Skeletal muscle cell (primary cell): Measurements from ENCODE around the gene OTOGL.

ENCODE experiments used
- DNase-seq: peaks from one replicate; pipeline ENCODE4 v3.0.0-alpha.2; 2010; ENCODE audit warnings: low read depth
- H3K4me3 ChIP-seq: 2 replicates; pipeline ENCODE4 v1.5.1; 2011; ENCODE audit warnings: low read depth, mild to moderate bottlenecking, control low read depth, low read length, moderate library complexity

OTOGL gene

DNA sequence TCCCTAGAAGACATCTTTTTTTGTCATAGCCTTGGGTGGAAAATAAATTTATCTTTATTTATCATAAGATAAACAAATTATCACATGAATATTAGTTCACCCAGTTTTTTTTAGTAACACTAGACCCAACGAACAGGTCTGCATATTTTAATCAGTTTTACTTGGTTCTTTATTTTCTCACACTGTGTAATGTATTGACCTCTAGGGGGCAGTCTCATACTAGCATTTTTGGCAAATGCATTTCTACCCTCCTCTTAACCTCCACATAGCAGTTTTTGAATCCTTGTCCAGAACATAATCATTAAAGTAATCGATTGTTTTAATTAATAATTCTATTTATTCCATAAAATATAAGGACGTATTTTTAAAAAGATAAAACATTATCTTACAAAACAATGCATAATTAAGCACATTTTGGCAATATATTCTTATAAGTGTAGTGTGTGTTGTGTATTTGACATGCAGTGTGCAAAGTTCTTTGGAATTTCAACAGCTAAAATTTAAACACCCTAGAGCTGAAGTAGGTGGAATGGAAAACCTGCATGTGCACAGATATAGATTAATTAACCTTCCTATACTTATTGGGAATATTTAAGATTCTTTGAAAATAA lies 313.1 kb downstream of the OTOGL start:
- DNase-seq: peak; percentile 6
- H3K4me3 ChIP-seq: no peak overlapping the region

- H3K4me3 ChIP-seq: no peak overlapping the region
- DNase-seq: no peak
Observed at GRCh38 chr12:80413462-80413861, 314.1 kb downstream of the OTOGL start.

DNA sequence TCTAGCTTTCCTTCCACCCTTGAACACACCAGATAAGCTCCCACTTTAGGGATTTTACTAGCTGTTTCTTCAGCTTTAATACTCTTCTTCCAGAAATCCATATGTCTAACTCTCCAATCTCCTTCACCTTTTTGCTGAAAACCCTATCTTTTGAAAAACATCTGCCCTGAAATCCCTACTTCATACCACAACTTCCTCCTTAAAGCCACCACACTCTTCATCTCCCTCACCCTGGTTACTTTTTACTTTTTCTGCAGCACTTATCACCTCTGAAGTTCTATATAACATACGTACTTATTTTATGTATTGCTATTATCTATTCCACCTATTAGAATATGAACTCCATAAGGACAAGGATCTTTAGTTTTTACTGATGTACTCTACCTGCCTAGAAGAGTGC lies 316.1 kb downstream of the OTOGL start:
- H3K4me3 ChIP-seq: no peak overlapping the region
- DNase-seq: no peak

- no peak for DNase-seq
- H3K4me3 ChIP-seq: no peak overlapping the region
Observed at GRCh38 chr12:80419644-80420043, 320.3 kb downstream of the OTOGL start.

- no peak overlapping the region for H3K4me3 ChIP-seq
- no peak for DNase-seq
Observed at GRCh38 chr12:80420075-80420474, 320.7 kb downstream of the OTOGL start.

GRCh38 chr12:80422550-80422949 lies 323.2 kb downstream of the OTOGL start:
- H3K4me3 ChIP-seq: no peak overlapping the region
- peak; percentile 18 for DNase-seq
